Aorta (tissue), 5 donors: ENCODE data around the gene TSPAN18. TPM values are rescaled to one million over a fixed set of nuclear protein-coding genes. Genes with fewer than 3 reads are reported as not detected.

ENCODE experiments used
- ATAC-seq: fragments of 200-7000 bp; cut with Tn5 transposase; one replicate; pipeline ENCODE4 v1.9.1; 2022; ENCODE audit warnings: moderate library complexity; ENCODE audit not compliant: low FRiP score
- DNase-seq, 2 donors: peaks; one replicate each; pipeline ENCODE4 v3.0.0-alpha.2; 2020
- H3K27ac ChIP-seq, 2 donors: one replicate each; pipeline ENCODE4 v1.5.1; 2013; ENCODE audit warnings: low read length in 2 of 2, mild to moderate bottlenecking in 2 of 2, moderate library complexity in 2 of 2, control low read depth in 1 of 2, inconsistent platforms in 1 of 2, low read depth in 1 of 2
- H3K27me3 ChIP-seq, 2 donors: one replicate each; pipeline ENCODE4 v1.6.1; 2013; ENCODE audit warnings: control low read depth in 1 of 2, low read length in 1 of 2, mild to moderate bottlenecking in 1 of 2, moderate library complexity in 1 of 2; ENCODE audit not compliant: insufficient read depth in 2 of 2, control insufficient read depth in 1 of 2
- H3K36me3 ChIP-seq, 2 donors: one replicate each; pipeline ENCODE4 v1.6.1; 2013; ENCODE audit warnings: control low read depth in 1 of 2, low read length in 1 of 2, mild to moderate bottlenecking in 1 of 2; ENCODE audit not compliant: insufficient read depth in 2 of 2, control insufficient read depth in 1 of 2
- H3K4me1 ChIP-seq, 2 donors: one replicate each; pipeline ENCODE4 v1.6.1; 2013; ENCODE audit warnings: low read length in 2 of 2, control low read depth in 1 of 2, mild to moderate bottlenecking in 1 of 2, moderate library complexity in 1 of 2; ENCODE audit not compliant: insufficient read depth in 2 of 2, control insufficient read depth in 1 of 2
- H3K4me3 ChIP-seq, 2 donors: one replicate each; pipeline ENCODE4 v1.5.1; 2013; ENCODE audit warnings: low read length in 2 of 2, control low read depth in 1 of 2, mild to moderate bottlenecking in 1 of 2
- H3K9me3 ChIP-seq: one replicate; pipeline ENCODE4 v1.6.1; 2013; ENCODE audit warnings: mild to moderate bottlenecking, low read length; ENCODE audit not compliant: control insufficient read depth
- WGBS, 2 donors: extraction: QIAGEN DNeasy Blood & Tissue Kit; methylation state at CpG; one replicate each; pipeline ENCODE4 v1.1.7; 2013; 5-methylcytosine and 5-hydroxymethylcytosine counted together
- intact Hi-C, 2 donors: fragments of 100-400 bp; cut with DNase I; formaldehyde crosslinking; loops; one replicate each; pipeline versions ENCODE4 v1.14.2 to v1.15.0; 2022
- polyA plus RNA-seq, 2 donors: library from polyadenylated mRNA; stranded (reverse); fragments of 200-250 nt; gene quantifications; one replicate each; pipeline ENCODE4 v1.2.3, GENCODE V29; 2013
- total RNA-seq, 2 donors: library from RNA; stranded (reverse); fragmentation: NEBNext Ultra II Directional; extraction: Animal tissue kit (Norgen Biotek cat#: 25700); gene quantifications; one replicate each; pipeline ENCODE4 v1.2.1, GENCODE V29; 2021
- donor health status: healthy with polysubstance abuse.
- donor health status: Bipolar disorder and iron deficiency.
- donor health status: DM: no; HTN: no; CAD: no.
- donor health status: DM: no; HTN: no; CAD: no.
- donor health status: DM: yes; HTN: yes; CAD: no.

TSPAN18 gene
- total and polyA plus RNA-seq, 4 donors, result 1.0 to 44.9 (median 18.0) TPM

DNA sequence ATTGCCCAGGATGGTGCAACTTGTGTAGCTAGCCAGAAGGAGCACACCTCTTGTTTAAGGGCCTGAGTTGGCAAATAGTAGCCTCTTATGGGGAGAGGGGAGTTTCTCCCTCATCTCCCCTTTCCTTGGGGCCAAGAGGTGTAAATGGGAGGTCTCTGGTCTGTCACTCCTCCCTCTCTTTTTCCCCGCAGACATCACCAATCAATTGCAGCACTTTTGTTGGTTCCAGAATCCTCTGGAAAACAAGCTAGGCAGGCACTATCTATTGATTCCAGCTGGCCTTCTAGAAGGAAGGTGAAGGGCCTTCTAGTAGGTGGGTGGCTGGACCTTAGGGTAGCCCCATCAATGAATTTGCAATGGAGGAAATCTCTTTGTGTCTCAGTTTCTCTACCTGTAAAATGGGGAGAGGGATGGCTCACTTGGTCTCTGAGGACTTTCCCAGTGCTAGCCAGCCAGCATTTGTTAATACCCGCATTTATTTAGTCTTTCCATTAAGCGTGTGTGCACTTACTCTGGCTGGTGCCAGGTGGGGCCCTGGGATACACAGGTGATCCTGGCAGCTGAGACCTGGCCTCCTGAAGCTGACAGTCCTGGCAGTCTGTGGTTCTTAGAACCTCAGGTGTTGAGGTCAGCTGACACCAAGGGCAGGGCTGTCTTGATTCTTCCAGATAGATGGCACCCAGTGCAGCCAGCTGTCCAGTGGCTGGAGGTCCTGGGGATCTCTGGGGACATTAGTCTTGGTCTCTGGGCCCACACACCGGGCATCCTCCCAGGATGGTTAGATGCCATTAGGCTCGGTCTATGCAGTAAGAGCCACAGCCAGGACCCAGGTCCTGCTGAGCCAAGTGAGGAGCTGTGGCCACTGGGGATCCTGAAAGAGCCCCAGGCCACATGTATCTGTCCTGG, 51.7 kb downstream of the TSPAN18 start:
- Histone ChIP-seq H3K27ac (no peak overlapping the region), H3K4me3 (no peak overlapping the region), H3K36me3 (no peaks in the 10 kb centered on the region), H3K27me3 (no peaks in the 10 kb centered on the region), H3K4me1 (no peaks in the 10 kb centered on the region), H3K9me3 (no peaks in the 10 kb centered on the region)
- DNase-seq, result peak in 1 of 2 donors; percentile 33
- intact Hi-C loops, result no loop called here
- no peak for ATAC-seq
- WGBS, 2 donors, result 92 to 97% methylated on average over 5 of the region's 5 CpGs

DNA sequence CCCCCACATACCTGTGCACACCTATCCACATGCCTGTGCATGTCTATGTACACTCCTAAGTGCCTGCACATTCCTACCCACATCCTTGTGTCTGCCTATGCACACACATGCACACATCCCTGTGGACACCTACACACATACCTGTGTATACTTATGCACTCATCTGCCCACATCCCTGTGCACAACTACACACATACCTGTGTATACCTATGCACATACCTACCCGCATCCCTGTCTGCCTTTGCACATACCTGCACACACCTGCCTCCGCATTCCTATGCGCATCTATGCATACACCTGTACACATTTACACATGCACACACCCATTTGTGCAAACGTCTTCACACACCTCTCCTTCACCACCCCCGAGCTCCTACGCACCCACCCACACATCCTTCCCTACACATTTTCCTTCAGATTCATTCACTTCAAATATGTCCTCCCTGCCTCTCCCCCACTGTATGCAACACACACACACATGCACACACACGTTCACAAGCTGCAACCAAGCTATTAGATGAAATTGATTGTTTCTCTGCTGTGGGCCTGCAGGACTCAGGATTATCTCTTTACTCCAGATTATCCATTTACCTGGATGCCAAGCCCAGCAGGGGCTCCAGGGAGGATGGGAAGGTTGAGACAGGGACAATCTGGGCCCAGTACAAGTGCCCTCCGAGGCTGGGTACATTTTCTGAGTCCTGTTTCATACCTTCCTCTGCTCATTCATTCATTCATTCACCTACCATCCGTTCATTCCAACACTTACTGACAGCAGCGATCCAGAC, 53.2 kb downstream of the TSPAN18 start:
- H3K4me3 ChIP-seq, result no peak overlapping the region
- H3K36me3 ChIP-seq, result no peaks in the 10 kb centered on the region
- H3K27me3 ChIP-seq, result no peaks in the 10 kb centered on the region
- H3K9me3 ChIP-seq, result no peaks in the 10 kb centered on the region
- intact Hi-C loops, result no loop called here
- DNase-seq, result no peak
- ATAC-seq, result no peak
- H3K27ac ChIP-seq, result no peak overlapping the region
- no peaks in the 10 kb centered on the region for H3K4me1 ChIP-seq
- WGBS, 2 donors, result 89 to 94% methylated on average over 10 of the region's 10 CpGs

- H3K36me3 ChIP-seq, result no peaks in the 10 kb centered on the region
- DNase-seq (peak in 1 of 2 donors; percentile 67), ATAC-seq (peak; percentile 36)
- 67 to 91% methylated on average over 9 of the region's 9 CpGs for WGBS, 2 donors
- no peak overlapping the region for H3K27ac ChIP-seq
- no peaks in the 10 kb centered on the region for H3K9me3 ChIP-seq
- intact Hi-C loops, result no loop called here
- H3K4me1 ChIP-seq, result no peaks in the 10 kb centered on the region
- no peaks in the 10 kb centered on the region for H3K27me3 ChIP-seq
- H3K4me3 ChIP-seq, result no peak overlapping the region
Observed at GRCh38 chr11:44780940-44781631, 54.3 kb downstream of the TSPAN18 start.

DNA sequence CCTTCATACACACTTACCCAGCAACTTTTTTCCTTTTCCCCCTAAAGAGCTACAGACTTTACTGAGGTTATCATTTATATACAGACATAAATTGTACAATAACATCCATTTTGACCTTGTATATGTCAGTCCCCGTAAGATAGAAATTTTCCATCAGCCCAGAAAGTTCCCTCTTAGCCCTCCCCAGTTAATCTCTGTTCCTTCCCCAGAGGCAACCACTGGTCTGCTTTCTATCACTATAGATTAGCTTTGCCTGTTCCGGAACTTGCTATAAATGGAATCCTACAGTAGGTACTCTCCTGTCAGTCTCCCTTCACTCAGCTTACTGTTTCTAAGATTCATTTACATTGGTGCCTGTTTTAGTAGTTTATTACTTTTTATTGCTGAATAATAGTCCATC, 54.9 kb downstream of the TSPAN18 start:
- Histone ChIP-seq H3K9me3 (no peaks in the 10 kb centered on the region), H3K27me3 (no peaks in the 10 kb centered on the region), H3K27ac (no peak overlapping the region), H3K4me1 (no peaks in the 10 kb centered on the region), H3K4me3 (no peak overlapping the region), H3K36me3 (no peaks in the 10 kb centered on the region)
- intact Hi-C loops, result no loop called here
- 96 to 97% methylated on average over 2 of the region's 2 CpGs for WGBS, 2 donors
- no peak for ATAC-seq
- no peak for DNase-seq

GRCh38 chr11:44782478-44782877, 55.7 kb downstream of the TSPAN18 start:
- Histone ChIP-seq H3K27ac (no peak overlapping the region), H3K27me3 (no peaks in the 10 kb centered on the region), H3K36me3 (no peaks in the 10 kb centered on the region), H3K9me3 (no peaks in the 10 kb centered on the region), H3K4me3 (no peak overlapping the region), H3K4me1 (no peaks in the 10 kb centered on the region)
- WGBS, 2 donors, result 97% methylated on average over 4 of the region's 4 CpGs
- ATAC-seq (no peak), DNase-seq (no peak)
- intact Hi-C loops, result no loop called here

DNA sequence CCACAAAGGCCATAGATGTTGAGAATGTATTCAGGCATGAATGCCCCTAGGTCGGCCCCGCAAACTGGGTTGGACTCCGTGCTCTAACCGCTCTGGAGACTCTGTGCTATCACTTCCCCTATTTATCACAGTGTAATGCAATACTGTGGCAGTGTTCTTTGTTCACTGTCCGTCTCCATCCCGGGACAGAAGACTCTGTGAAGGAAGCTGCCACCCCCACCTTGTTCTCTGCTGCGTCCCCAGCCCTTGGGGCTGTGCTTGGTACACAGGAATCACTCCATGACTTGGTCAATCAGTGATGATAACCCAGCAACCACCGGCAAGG, 57.6 kb downstream of the TSPAN18 start:
- ATAC-seq, result no peak
- DNase-seq, result peak in 1 of 2 donors; percentile 12
- Histone ChIP-seq H3K4me1 (no peaks in the 10 kb centered on the region), H3K27me3 (no peaks in the 10 kb centered on the region), H3K9me3 (no peaks in the 10 kb centered on the region), H3K4me3 (no peak overlapping the region), H3K27ac (no peak overlapping the region), H3K36me3 (no peaks in the 10 kb centered on the region)
- intact Hi-C loops, result no loop called here
- WGBS, 2 donors, result 87 to 95% methylated on average over 8 of the region's 8 CpGs

GRCh38 chr11:44784851-44785250, 58.1 kb downstream of the TSPAN18 start:
- Histone ChIP-seq H3K9me3 (no peaks in the 10 kb centered on the region), H3K4me1 (no peaks in the 10 kb centered on the region), H3K4me3 (no peak overlapping the region), H3K36me3 (no peaks in the 10 kb centered on the region), H3K27me3 (no peaks in the 10 kb centered on the region), H3K27ac (no peak overlapping the region)
- intact Hi-C loops, result no loop called here
- ATAC-seq, result no peak
- 93 to 96% methylated on average over 3 of the region's 3 CpGs for WGBS, 2 donors
- DNase-seq, result no peak

- no peaks in the 10 kb centered on the region for H3K27me3 ChIP-seq
- DNase-seq (peak in 1 of 2 donors; percentile 67), ATAC-seq (no peak)
- WGBS, 2 donors, result 86% methylated on average over 7 of the region's 7 CpGs
- no peak overlapping the region for H3K27ac ChIP-seq
- intact Hi-C loops, result no loop called here
- no peaks in the 10 kb centered on the region for H3K36me3 ChIP-seq
- no peaks in the 10 kb centered on the region for H3K9me3 ChIP-seq
- H3K4me3 ChIP-seq, result no peak overlapping the region
- no peaks in the 10 kb centered on the region for H3K4me1 ChIP-seq
Observed at GRCh38 chr11:44785856-44786607, 59.3 kb downstream of the TSPAN18 start.
